Dedifferentiated amniotic fluid mesenchymal stem cell (primary cell): ENCODE results near the gene BMERB1.
A peak's percentile ranks its signal among the peaks of the same experiment; 100 is the strongest.
"Not testable (repeated sequence)": the region's sequence is repeated elsewhere in the genome, so short reads cannot be mapped to it uniquely, and the experiment has no call there.

Experiments used
- DNase-seq: peaks from one replicate; pipeline ENCODE4 v3.0.0-alpha.2; 2016; ENCODE audit errors: extremely low spot score

BMERB1 gene

GRCh38 chr16:15434425-15435215 lies at the start of gene BMERB1:
TSS of gene BMERB1 (plus strand) at chr16:15434588. CDS start at chr16:15434654, 66 bp downstream.
- peak; percentile 72 for DNase-seq

- DNase-seq: not testable (repeated sequence)
Measured at GRCh38 chr16:15388060-15388459, 46.3 kb upstream of the BMERB1 start.

GRCh38 chr16:15389916-15390315 lies 44.5 kb upstream of the BMERB1 start:
- DNase-seq: not testable (repeated sequence)

- not testable (repeated sequence) for DNase-seq
Measured at GRCh38 chr16:15393025-15393424, 41.4 kb upstream of the BMERB1 start.

- not testable (repeated sequence) for DNase-seq
Measured at GRCh38 chr16:15395631-15396508, 38.5 kb upstream of the BMERB1 start, which contains the start of gene MPV17L. TSS of gene MPV17L (plus strand) at chr16:15395754. CDS start at chr16:15395898, 144 bp downstream.

- DNase-seq: not testable (repeated sequence)
Measured at GRCh38 chr16:15396509-15396829, 37.9 kb upstream of the BMERB1 start.

GRCh38 chr16:15396948-15397594 lies 37.3 kb upstream of the BMERB1 start:
- no peak for DNase-seq

- DNase-seq: no peak
Measured at GRCh38 chr16:15398618-15399316, 35.6 kb upstream of the BMERB1 start.

- DNase-seq: no peak
Measured at GRCh38 chr16:15399317-15399716, 35.1 kb upstream of the BMERB1 start.

GRCh38 chr16:15400314-15400713 lies 34.1 kb upstream of the BMERB1 start:
- not testable (repeated sequence) for DNase-seq

- no peak for DNase-seq
Measured at GRCh38 chr16:15401972-15402371, 32.4 kb upstream of the BMERB1 start.

- DNase-seq: no peak
Measured at GRCh38 chr16:15403392-15403995, 30.9 kb upstream of the BMERB1 start.

GRCh38 chr16:15404091-15404490 lies 30.3 kb upstream of the BMERB1 start:
- DNase-seq: not testable (repeated sequence)

GRCh38 chr16:15404792-15405191 lies 29.6 kb upstream of the BMERB1 start:
- no peak for DNase-seq

GRCh38 chr16:15407756-15408155 lies 26.6 kb upstream of the BMERB1 start:
- not testable (repeated sequence) for DNase-seq

GRCh38 chr16:15409476-15409875 lies 24.9 kb upstream of the BMERB1 start:
- DNase-seq: not testable (repeated sequence)

GRCh38 chr16:15415511-15415985 lies 18.8 kb upstream of the BMERB1 start:
- no peak for DNase-seq

- no peak for DNase-seq
Measured at GRCh38 chr16:15417197-15417596, 17.2 kb upstream of the BMERB1 start.

GRCh38 chr16:15418206-15418605 lies 16.2 kb upstream of the BMERB1 start:
- no peak for DNase-seq

- not testable (repeated sequence) for DNase-seq
Measured at GRCh38 chr16:15421696-15422095, 12.7 kb upstream of the BMERB1 start.

GRCh38 chr16:15422222-15422621 lies 12.2 kb upstream of the BMERB1 start:
- DNase-seq: no peak
